Transverse colon (tissue), 4 donors: ENCODE results near the gene FAHD2A. TPM values are rescaled to one million over a fixed set of nuclear protein-coding genes. Genes with fewer than 3 reads are reported as not detected.

ENCODE experiments used
- small RNA-seq, 4 donors: library from RNA; depleted of rRNA; stranded (forward); fragments of <200 nt; gene quantifications; one replicate each; pipeline ENCODE3, GENCODE V24; 2016
- total RNA-seq, 4 donors: library from RNA; depleted of rRNA; stranded (reverse); fragments of >200 nt; gene quantifications; one replicate each; pipeline ENCODE4 v1.1.0, GENCODE V29; 2016

Gene FAHD2A
- total RNA-seq, 4 donors from 2014 or later = 29.9 to 134 (median 42.7) TPM

Small RNA genes within 50 kb of the gene (small RNA-seq; reads per million reads assigned to genes)
- 0 reads per million in 4 donors for gene AC133104.2

Other genes starting within 250 kb of the FAHD2A start
- 10 to 100 TPM in 3 of 4 donors, 1 to 10 TPM in 1; 8.6 to 22.9 (median 15.7) TPM for gene ZNF514, start 242.9 kb upstream of the FAHD2A start, total RNA-seq
- gene ZNF2, start 236.9 kb upstream of the FAHD2A start, total RNA-seq = 1 to 10 TPM in 3 of 4 donors, under 1 TPM in 1; 0.20 to 4.1 (median 1.8) TPM
- 1 to 10 TPM in 3 of 4 donors, not detected in 1; 3.4 to 6.8 (median 3.5) TPM for gene ZNF892, start 195.2 kb upstream of the FAHD2A start, total RNA-seq
- gene PROM2, start 128.3 kb upstream of the FAHD2A start, total RNA-seq = 10 to 100 TPM; 20.2 to 46.6 (median 28.6) TPM
- 1 to 10 TPM; 1.8 to 4.0 (median 2.2) TPM for gene KCNIP3, start 105.4 kb upstream of the FAHD2A start, total RNA-seq
- not detected for gene TRIM43B, start 82.0 kb downstream of the FAHD2A start, total RNA-seq
- not detected for gene TRIM43, start 189.3 kb downstream of the FAHD2A start, total RNA-seq